Measurements from ENCODE around the gene ZSWIM7. TPM values are rescaled to one million over a fixed set of nuclear protein-coding genes. Genes with fewer than 3 reads are reported as not detected.
A peak's percentile ranks its signal among the peaks of the same experiment; 100 is the strongest.
"Not testable (repeated sequence)": the region's sequence is repeated elsewhere in the genome, so short reads cannot be mapped to it uniquely, and the experiment has no call there.

The ZSWIM7 gene
- total RNA-seq, 1 donor from 2014 or later, result 9.8 TPM

DNA sequence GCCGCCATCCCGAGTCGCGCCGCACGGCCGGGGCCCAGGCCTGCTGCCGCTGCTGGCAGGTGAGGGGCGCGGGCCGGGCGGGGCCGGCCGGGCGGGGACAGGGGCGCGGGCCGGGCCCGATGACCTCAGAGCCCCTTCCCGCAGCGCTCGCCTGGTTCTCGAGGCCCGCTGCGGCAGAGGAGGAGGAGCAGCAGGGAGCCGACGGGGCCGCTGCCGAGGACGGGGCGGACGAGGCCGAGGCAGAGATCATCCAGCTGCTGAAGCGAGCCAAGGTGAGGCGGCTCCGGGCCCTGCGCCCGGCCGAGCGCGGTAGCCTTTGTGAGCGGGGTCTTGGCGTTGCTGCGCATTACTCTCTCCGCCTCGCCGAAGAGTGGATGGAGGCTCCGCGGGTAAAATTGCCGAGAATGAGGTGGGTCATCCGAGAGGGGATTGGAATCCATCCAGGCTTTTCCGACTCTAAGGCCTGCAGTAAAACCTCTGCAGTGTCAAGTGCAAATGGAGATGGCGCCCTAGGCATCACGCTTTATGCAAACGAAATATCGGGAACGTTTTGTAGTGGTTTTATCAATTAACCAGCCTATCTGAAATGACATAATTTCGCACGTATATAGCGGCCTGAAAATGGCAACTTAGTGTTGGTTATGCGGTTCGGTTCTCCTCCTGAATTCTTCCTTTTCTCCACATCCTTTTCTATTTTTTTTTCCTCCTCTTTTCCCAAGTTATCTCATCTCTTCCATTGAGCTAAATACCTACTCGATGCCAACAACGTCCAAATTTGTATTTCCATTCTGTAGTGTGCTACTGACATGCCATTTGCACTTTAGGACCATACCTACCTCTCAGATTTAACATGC lies 697 bp upstream of the ZSWIM7 start:
- ATAC-seq (peak; percentile 56), DNase-seq (ENCODE audit: low spot score) (no peak)

DNA sequence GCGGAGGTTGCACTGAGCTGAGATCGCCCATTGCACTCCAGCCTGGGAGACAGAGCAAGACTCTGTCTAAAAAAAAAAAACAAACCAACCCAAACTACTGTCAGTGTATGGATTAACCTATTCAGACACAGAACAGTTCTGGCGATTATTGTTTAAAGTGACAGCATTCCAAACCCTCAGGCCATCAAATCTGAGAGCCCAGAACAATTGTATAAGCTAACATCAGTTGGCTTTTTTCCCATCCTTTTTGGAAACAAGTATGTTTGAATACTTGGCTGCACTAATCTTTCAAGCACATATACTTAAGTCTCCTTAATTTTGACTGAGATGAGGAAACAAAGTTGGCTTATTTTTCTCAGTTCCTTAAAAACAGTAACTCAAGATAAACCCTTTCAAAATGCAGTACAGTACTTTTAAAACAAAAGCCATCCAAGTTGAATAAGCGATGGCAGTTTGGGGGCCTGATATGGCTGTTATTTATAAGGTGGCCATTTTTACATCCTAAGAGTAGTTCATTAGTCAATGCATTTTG lies 1.4 kb downstream of the ZSWIM7 start:
- no peak for ATAC-seq
- no peak for DNase-seq (ENCODE audit: low spot score)

DNA sequence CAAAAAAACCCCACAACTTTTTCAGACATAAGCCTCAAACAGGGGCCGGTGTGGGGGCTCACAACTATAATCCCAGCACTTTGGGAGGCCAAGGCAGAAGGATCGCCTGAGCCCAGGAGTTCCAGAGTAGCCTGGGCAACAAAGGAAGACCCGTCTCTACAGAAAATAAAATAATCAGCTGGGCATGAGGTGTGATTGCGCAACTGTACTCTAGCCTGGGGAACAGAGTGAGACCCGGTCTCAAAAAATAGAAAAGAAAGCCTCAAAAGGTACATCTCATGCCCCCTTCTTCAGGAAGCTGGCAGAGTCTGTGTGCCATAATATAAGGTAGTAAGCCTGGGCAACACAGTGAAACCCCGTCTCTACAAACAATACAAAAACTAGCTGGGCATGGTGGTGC lies 3.2 kb downstream of the ZSWIM7 start:
- DNase-seq (ENCODE audit: low spot score), result no peak
- no peak for ATAC-seq

DNA sequence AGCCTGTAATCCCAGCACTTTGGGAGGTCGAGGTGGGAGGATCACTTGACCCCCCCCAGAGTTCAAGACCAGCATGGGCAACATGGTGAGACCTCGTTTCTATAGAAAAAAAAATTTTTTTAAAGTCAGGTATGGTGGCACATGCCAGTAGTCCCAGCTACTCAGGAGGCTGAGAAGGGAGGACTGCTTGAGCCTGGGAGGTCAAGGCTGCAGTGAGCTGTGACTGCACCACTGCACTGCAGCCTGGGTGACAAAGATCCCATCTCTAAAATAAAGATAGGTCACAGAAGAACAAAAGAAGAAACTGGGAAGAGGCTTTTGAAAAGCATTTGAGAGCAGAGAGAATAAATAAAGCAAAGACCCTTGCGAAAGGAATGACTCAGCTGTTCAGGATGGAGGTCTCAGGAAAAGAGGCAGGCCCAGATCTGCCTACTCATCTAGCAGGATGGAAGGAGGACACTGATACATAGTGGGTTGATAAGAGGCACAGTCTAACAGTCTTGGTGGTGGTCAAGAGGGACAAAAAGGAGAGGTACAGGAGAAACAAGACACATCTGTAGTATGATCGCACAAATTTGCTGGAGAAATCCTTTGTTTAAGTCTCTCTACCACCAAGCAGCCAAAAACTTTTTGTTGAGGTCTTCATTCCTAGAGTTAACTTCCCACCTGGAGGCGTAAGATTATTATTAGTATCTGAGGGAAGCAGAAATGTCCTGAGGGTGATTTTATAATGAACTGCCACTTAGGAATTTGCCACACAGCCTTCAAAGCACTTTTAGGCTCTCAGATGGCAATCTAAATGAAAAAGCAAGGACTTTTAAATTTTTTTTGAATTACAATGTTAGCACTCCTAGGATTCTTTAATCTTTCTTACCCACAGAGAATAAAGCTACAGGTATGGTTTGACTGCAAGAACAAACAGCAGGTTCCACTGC lies 17.6 kb downstream of the ZSWIM7 start:
- DNase-seq (ENCODE audit: low spot score) (no peak), ATAC-seq (no peak)

DNA sequence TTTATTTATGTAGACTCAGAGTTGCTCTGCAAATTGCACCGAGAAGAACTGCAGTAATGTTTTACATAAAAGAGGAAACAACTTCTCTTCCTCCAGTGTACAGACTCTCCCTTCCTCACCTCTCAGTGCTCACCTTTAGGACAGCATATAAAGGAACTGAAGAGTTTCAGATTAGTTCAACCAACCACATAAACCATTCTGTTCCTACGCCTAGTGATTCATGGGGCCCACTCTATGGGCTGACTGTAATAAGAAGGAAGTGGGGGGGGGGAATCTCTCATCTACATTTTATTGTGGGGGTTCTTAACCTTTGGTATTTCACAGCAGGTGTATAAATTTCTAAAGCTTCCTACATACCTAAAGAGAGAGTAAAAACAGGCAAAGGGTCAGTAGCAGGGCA lies 18.3 kb downstream of the ZSWIM7 start:
- DNase-seq (ENCODE audit: low spot score) (no peak), ATAC-seq (no peak)

DNA sequence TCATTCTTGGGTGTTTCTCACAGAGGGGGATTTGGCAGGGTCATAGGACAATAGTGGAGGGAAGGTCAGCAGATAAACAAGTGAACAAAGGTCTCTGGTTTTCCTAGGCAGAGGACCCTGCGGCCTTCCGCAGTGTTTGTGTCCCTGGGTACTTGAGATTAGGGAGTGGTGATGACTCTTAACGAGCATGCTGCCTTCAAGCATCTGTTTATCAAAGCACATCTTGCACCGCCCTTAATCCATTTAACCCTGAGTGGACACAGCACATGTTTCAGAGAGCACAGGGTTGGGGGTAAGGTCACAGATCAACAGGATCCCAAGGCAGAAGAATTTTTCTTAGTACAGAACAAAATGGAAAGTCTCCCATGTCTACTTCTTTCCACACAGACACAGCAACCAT lies 20.5 kb downstream of the ZSWIM7 start:
- not testable (repeated sequence) for DNase-seq (ENCODE audit: low spot score); ATAC-seq

DNA sequence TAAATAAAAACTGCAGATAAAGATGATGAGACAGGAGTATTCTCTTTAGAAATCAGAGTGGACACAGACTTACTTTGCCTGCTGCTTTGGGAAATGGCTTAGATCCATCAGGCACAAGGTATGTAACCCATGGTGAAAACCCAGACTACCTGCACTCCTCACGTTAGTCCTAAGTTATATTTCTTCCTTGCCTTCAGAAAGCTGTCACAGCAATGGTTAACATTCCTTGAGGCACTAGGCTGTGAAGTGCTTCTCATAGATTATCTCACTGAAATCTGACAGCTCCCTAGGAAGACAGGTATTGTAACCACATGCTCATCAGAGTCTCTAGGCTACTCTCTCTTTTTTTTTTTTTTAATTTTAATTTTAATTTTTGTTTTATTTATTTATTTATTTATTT lies 20.9 kb downstream of the ZSWIM7 start:
- DNase-seq (ENCODE audit: low spot score), result no peak

DNA sequence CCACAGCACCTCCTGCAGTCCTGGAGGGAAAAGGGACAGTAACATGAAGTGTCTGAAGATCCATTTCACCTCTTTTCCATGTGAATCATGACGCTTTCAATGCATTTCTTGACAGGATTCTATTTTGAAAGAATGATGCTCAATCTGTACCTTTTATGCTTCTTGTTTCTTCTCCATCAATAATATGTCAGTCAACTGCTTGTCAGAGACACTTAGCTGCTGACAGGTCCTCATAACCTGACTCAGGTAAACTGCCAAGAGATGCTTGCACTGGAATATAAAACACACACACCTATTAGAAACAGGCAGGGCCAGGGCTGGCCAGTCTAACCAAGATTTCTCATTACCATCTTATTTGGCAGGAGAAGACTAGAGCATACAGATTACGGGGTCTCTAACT lies 21.6 kb downstream of the ZSWIM7 start:
- ATAC-seq, result no peak
- no peak for DNase-seq (ENCODE audit: low spot score)

More for the DNA sequence above, 20.9 kb downstream of the ZSWIM7 start:
- no peak for ATAC-seq

DNA sequence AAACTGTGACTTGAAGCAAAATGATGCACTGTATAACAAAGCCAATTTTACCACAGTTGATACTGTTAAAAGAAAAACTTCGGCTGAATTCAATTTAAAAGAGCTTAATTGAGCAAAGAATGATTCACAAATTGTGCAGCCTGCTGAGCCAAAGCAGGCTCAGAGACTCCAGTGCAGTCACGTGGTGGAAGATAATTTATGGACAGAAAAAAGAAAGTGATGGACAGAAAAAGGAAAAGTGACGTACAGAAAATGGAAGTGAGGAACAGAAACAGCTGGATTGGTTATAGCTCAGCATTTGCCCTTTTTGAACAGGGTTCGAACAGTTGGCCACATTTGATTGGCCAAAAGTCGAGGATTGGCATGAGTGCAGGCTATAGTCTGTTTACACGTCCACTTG lies 25.7 kb downstream of the ZSWIM7 start:
- no peak for DNase-seq (ENCODE audit: low spot score)
- ATAC-seq, result no peak

DNA sequence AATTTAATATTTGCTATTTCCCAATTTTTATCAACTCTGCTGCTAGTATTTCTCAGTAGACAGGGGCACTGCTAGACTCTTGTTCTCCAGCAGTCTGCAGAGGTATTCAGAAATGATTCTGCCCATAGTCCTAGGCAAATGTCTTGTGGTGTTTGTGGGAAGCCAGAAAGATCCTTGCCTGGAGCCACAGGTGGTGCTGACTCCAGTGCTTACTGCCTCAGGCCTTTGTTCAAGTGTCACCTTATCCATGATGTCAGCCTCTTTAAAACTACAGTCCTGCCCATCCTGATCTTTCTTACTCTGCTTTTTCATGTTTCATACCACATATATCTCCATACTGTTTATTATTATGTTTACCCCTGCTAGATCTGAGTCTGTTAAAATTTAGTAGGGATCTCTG lies 26.5 kb downstream of the ZSWIM7 start:
- DNase-seq (ENCODE audit: low spot score) (no peak), ATAC-seq (no peak)

DNA sequence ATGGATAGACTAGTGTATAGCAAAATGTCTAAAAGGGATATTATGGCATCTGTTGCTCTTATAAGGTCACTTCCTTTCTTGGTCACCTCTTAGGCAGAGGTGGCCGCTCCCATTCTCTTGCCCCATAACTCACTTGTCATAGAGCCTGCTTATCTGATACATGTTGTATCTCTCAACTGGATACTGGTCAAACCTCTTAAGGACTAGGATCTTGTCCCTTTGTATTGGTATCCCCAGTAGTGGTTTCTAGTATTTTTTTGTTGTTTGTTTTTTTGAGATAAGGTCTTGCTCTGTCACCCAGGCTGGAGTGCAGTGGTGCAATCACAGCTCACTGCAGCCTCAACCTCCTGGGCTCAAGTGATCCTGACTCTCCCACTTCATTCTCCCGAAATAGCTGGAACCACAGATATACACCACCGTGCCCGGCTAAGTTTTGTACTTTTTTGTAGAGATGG lies 27.0 kb downstream of the ZSWIM7 start:
- ATAC-seq (no peak), DNase-seq (ENCODE audit: low spot score) (no peak)

DNA sequence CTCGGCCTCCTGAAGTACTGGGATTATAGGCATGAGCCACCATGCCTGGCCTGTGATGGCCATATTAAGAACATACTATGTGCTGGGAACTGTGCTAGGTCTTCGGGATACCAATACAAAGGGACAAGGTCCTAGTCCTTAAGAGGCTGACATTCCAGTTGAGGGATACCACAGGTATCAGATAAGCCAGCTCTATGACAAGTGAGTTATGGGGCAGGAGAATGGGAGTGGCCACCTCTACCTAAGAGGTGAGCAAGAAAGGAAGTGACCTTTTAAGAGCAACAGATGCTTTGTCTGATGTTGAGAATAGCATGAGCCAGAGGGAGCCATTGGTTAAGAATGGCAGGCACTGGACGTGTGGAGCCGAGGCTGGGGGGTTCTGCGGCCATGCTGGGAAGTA lies 27.6 kb downstream of the ZSWIM7 start:
- ATAC-seq (no peak), DNase-seq (ENCODE audit: low spot score) (no peak)

DNA sequence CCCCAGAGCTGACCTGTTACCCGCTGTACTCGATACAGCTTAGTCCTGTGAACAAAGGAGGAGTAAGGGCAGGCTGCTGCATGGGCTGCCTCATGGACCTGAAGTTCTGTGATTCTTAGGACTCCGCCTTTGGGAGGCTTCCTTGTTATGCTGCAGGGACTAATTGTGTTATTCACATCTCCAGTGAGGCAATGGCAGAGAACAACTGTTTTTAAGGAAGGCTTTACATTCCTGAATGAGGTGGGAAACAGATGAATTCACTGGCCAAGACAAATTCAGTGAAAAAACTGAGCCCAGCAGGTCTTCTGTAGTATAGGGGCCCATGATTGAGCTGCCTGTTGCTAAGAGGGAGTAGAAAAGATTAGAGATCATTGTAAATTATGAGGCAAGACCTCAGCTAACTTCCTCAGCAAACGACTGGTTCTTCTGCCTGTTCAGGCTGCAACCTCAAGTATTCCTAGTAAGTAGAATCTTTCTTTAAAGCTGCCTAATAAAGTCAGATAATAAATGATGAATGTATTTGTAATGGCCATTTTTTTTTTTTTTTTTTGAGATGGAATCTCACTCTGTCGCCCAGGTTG lies 28.3 kb downstream of the ZSWIM7 start:
- no peak for DNase-seq (ENCODE audit: low spot score)
- ATAC-seq, result no peak

DNA sequence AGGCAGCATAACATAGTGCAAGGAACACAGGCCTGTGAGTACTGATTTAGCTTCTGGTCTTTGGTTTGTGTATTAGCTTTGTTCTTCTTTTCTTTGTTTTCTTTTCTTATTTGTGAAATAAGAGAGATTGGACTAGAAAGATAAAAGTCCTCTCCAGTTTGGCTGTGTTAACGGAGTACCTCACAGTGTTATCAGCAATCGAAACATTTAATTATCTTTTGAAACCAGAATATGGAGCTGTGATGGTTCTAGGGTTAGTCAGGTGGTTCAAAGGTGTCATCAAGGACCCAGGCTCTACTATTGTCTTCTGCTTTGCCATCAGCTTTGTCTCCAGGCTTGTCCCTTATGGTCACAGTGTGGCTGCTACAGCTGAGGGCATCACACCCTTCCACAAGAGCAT lies 29.0 kb downstream of the ZSWIM7 start:
- ATAC-seq (no peak), DNase-seq (ENCODE audit: low spot score) (no peak)

DNA sequence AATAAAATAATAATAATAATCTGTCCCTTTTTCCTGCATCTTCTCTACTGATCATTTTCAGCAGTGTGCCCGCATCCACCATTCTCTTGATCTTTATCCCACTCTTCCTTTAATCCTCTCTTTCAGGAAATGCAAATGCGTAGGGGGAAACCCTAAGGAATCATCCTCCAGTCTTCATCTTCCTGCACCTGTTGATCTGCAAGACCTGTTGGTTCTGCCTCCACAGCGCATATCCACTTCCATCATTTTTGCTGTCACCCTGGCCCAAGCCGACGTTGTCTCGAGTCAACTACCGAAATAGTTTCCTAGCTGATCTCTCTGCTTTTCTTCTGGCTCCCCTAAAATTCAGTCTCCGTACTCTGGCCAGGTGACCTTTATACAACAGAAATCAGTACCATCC lies 30.0 kb downstream of the ZSWIM7 start:
- no peak for ATAC-seq
- no peak for DNase-seq (ENCODE audit: low spot score)

DNA sequence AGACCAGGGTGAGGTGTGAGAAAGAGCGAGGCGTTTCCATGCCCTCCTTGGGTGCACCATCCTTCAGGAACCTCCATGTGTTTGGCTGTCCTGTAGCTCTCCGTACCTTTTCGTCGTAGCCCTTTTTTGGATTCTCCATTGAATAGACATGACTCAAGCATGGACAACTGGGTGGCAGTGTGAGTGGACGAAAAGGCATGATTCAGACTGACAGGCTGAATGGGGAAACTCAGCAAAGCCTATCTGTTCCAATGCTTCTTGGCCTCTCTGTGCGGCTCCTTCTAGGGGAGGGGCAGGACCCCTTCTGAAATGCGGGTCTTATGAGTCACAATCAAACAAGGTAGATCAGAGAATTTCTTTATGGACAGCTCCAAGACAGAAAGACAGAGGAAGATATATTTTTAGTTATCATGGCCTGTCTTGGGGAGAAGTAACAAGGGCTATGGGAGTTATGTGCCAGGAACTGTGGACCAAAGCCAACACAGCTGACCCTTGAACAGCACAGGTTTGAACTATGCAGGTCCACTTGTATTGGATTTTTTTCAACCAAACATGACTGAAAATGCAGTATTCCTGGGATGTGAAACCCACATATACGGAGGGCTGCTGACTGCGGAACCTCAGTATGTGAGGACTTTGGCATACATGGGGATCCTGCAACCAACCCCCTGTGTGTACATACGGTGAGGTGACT lies 31.7 kb downstream of the ZSWIM7 start:
- DNase-seq (ENCODE audit: low spot score), result peak; percentile 65
- peak; percentile 87 for ATAC-seq

DNA sequence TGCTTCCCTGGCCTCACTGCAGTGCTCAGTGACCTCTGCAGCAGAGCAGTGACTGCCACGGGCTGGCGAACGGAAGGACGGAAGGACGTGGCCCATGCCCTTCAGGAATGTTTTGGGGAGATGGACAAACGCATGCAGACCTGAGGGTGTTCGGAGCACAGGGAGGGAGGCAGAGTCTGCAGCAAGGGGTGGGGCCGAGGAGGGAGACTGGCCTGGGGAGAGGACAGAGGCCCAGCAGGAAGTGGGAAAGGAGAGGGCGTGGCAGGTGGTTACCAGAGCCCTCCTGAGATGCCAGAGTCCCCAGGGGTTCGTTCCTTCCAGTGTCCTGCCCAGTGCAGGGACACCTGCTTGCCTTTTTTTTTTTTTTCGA lies 32.6 kb downstream of the ZSWIM7 start:
- ATAC-seq (peak; percentile 29), DNase-seq (ENCODE audit: low spot score) (no peak)

DNA sequence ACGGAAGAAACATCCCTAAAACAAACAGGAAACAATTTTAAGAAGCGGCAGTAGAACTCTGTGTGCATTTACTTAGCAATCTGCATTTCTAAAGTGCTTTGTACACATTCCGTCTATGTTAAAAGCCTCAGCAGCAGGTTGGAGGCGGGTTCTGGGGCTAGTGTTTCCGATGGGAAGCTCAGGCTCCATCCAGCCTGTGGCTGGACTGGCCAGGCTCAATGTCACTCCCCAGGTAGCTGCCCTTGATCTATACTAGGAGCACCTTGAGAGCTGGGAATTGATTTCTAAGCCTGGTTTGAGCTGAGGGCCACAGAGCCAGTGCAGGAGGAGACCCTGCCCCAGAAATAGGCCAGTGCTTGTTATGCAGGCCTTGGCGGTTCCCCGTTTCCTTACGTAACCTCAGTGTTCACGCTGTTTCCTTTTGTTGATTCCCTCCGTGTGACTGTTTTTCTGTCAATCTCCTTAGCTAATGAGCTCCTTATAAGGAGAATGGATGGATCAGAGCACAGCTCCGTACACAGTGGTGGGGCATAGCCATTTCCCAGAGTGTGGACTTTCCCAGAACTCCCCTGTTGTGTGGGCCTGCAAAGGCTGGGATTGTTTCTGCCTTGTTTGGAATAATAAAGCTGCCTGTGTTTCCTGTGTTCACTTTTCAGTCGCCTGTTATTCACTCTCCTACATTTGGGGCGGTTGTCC lies 33.2 kb downstream of the ZSWIM7 start:
- ATAC-seq (peak; percentile 19), DNase-seq (ENCODE audit: low spot score) (no peak)

DNA sequence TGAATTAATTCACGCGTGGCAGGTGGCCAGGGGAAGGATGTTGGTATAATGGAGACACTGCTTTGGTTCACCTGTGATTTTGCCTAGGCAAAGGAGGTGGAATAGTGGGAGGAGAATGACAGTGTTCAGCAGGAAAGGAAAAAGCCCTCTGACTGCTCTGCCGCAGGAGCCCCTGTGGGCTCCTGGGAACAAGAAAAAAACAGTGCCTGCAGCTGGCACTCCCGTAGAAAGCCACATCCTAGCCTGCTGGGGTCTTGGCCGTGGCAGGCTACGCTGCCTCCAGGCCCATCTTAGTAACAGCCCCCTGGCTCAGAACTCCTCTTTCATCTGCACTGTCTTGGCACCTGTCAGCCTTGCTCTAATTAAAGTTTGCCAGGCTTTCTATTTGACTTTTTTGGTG lies 34.0 kb downstream of the ZSWIM7 start:
- ATAC-seq (no peak), DNase-seq (ENCODE audit: low spot score) (no peak)

DNA sequence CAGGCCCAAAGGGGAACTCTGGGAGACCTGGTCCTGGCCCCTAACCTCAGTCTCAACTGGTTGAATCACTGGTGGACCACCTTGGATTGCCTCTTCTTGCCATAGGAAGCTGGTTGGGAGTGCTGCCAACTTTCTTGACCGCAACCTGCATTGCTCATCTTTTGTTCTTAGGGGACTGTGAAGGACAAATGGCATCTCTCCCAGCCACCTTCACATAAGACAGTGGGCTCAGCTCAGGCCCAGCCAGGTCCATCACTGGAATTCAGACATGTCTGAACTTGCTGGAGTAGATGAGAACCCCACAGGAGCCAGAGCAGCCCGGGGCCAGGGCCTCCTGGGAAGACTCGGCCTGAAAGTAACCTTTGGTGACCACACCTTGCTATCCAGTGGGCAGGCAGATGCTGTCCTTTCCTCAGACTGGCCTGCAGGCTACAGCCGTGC lies 35.8 kb downstream of the ZSWIM7 start:
- no peak for ATAC-seq
- no peak for DNase-seq (ENCODE audit: low spot score)
